MCF 10A (cell line): ENCODE data around the gene FAM83G. TPM values are rescaled to one million over a fixed set of nuclear protein-coding genes. Genes with fewer than 3 reads are reported as not detected.

Experiments
- BruUV-seq: library from RNA; stranded (reverse); fragments of 400-500 nt; replicated peaks from 2 replicates; lab custom pipeline; 2021; lab: Mats Ljungman, UMichigan
- CTCF ChIA-PET: fragments of 300-600 bp; sonication (Branson Sonifier 250); formaldehyde crosslinking; extraction: SDS; loops from one replicate; lab custom pipeline; 2021; ENCODE audit warnings: antibody characterized with exemption, inconsistent platforms; lab: Yijun Ruan, JAX
- POLR2A ChIA-PET: fragments of 300-600, 350-650 bp; sonication (Branson Sonifier 250); formaldehyde crosslinking; extraction: SDS; loops from one replicate; lab custom pipeline; 2020; ENCODE audit warnings: antibody characterized with exemption, inconsistent platforms; lab: Yijun Ruan, JAX
- DNase-seq: peaks from one replicate; pipeline ENCODE4 v3.0.0-alpha.2; 2018; ENCODE audit not compliant: unreplicated experiment
- H3K27ac Mint-ChIP-seq: one replicate; pipeline ENCODE4 v1.8.0; 2022; ENCODE audit warnings: mild to moderate bottlenecking, low read depth, mixed read lengths; ENCODE audit not compliant: unreplicated experiment
- H3K27me3 Mint-ChIP-seq: one replicate; pipeline ENCODE4 v1.8.0; 2022; ENCODE audit warnings: mixed read lengths; ENCODE audit not compliant: insufficient read depth, unreplicated experiment
- H3K36me3 Mint-ChIP-seq: one replicate; pipeline ENCODE4 v1.8.0; 2022; ENCODE audit warnings: mild to moderate bottlenecking, moderate library complexity, mixed read lengths; ENCODE audit not compliant: insufficient read depth, unreplicated experiment
- H3K4me1 Mint-ChIP-seq: one replicate; pipeline ENCODE4 v1.8.0; 2022; ENCODE audit warnings: mixed read lengths; ENCODE audit not compliant: insufficient read depth, unreplicated experiment
- H3K4me3 Mint-ChIP-seq: one replicate; pipeline ENCODE4 v1.8.0; 2022; ENCODE audit warnings: mild to moderate bottlenecking, moderate library complexity, mixed read lengths; ENCODE audit not compliant: unreplicated experiment
- H3K9me3 Mint-ChIP-seq: one replicate; pipeline ENCODE4 v1.8.0; 2022; ENCODE audit warnings: mixed read lengths; ENCODE audit not compliant: unreplicated experiment
- intact Hi-C: fragments of 100-400 bp; cut with micrococcal nuclease; formaldehyde crosslinking; loops from 2 replicates; pipeline ENCODE4 v1.14.1; 2022
- total RNA-seq: library from RNA; stranded (reverse); gene quantifications from 2 replicates; pipeline ENCODE4 v1.2.3, GENCODE V29; 2022
- TF ChIP-seq, protein P1 (sequence below): fragments of 200-600 bp; IDR thresholded peaks from one replicate; pipeline ENCODE4 v1.8.0; 2022; ENCODE audit warnings: antibody characterized with exemption, mild to moderate bottlenecking; ENCODE audit not compliant: unreplicated experiment

FAM83G gene
- total RNA-seq, 1 experiment from 2014 or later: 50.1 TPM

DNA sequence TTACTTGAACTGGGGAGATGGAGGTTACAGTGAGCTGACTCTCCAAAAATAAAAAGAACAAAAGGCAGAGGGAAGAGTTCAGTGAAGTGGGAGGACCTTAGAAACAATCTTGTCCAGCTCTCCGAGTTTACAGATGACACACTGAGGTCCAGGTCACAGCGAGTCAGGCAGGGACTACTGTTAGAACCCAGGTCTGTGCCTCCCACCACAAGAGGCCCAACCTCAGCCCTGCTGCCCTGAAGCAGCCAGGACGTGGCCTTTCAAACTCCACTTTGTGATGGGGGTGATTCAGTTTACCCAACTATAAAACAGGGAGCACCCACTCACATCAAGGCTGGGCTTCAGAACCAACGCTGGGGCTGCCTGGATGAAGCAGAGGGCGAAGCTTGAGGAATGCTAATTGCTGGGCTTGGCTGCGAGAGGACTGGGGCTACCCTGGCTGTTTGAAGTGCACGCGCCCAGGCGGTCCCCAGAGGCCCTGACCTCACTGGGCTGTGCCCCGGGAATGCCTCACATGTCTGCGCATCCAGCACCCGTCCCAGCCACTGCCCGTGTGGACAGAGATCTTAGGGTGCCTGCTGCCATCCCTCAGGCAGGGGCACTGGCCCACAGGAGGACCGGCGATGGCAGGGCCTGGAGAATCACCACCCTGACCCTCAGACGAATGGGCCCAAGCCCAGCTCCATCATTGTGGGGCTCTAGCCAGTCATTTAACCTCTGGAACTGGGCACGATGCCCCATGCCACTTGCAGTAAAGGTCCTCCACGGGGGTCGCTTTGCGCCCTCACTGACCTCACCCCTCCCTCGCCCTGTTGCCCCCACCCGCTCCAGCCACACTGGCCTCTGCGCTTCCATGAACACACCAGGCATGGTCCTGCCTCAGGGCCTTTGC lies 41.2 kb downstream of the FAM83G start:
- TF ChIP-seq, protein P1, sequence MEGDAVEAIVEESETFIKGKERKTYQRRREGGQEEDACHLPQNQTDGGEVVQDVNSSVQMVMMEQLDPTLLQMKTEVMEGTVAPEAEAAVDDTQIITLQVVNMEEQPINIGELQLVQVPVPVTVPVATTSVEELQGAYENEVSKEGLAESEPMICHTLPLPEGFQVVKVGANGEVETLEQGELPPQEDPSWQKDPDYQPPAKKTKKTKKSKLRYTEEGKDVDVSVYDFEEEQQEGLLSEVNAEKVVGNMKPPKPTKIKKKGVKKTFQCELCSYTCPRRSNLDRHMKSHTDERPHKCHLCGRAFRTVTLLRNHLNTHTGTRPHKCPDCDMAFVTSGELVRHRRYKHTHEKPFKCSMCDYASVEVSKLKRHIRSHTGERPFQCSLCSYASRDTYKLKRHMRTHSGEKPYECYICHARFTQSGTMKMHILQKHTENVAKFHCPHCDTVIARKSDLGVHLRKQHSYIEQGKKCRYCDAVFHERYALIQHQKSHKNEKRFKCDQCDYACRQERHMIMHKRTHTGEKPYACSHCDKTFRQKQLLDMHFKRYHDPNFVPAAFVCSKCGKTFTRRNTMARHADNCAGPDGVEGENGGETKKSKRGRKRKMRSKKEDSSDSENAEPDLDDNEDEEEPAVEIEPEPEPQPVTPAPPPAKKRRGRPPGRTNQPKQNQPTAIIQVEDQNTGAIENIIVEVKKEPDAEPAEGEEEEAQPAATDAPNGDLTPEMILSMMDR: no peak
- Mint-ChIP-seq H3K36me3 (no peaks in the 10 kb centered on the region), H3K27me3 (no peaks in the 10 kb centered on the region), H3K27ac (no peak overlapping the region), H3K9me3 (no peaks in the 10 kb centered on the region), H3K4me1 (peaks cover 5% of the 10 kb centered on the region), H3K4me3 (no peak overlapping the region)
- ChIA-PET CTCF (interaction anchor here (1.1 to 3.3 kb wide), 2 partner anchors 41 to 60 kb away, joined by 3 to 22 read pairs; partner anchors contain the start of gene FAM83G), POLR2A (interaction anchor here (0.8 kb wide), 1 partner anchor 41 kb away, joined by 8 read pairs; the partner anchor contains the start of gene FAM83G)
- DNase-seq: no peak
- intact Hi-C loops: no loop called here
- BruUV-seq: no TSS peak

DNA sequence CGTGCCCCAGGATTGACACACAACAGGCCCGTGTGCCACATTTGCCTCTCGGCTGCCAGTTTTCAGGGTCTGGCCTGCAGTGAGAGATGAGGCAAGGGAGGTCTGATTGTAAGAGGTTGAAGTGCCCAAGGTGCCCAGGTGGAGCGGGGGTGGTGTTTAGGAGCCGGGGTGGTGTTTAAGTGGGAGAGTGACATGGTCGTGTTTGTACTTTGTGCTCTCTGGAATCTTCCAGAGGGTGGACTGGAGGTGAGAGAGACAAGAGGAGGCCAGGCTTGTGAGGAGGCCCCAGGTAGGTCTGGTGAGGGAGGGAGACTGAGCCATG lies 42.1 kb downstream of the FAM83G start:
- no peaks in the 10 kb centered on the region for H3K9me3 Mint-ChIP-seq
- TF ChIP-seq, protein P1: no peak
- H3K4me1 Mint-ChIP-seq: peaks cover 5% of the 10 kb centered on the region
- H3K36me3 Mint-ChIP-seq: no peaks in the 10 kb centered on the region
- H3K27ac Mint-ChIP-seq: no peak overlapping the region
- ChIA-PET CTCF (interaction anchor here (1.1 to 3.3 kb wide), 3 partner anchors 42 to 61 kb away, joined by 3 to 22 read pairs (median 13); partner anchors contain the start of gene FAM83G), POLR2A (interaction anchor here (0.8 kb wide), 1 partner anchor 42 kb away, joined by 8 read pairs; the partner anchor contains the start of gene FAM83G)
- no peaks in the 10 kb centered on the region for H3K27me3 Mint-ChIP-seq
- intact Hi-C loops: no loop called here
- no peak overlapping the region for H3K4me3 Mint-ChIP-seq
- BruUV-seq: no TSS peak
- no peak for DNase-seq

DNA sequence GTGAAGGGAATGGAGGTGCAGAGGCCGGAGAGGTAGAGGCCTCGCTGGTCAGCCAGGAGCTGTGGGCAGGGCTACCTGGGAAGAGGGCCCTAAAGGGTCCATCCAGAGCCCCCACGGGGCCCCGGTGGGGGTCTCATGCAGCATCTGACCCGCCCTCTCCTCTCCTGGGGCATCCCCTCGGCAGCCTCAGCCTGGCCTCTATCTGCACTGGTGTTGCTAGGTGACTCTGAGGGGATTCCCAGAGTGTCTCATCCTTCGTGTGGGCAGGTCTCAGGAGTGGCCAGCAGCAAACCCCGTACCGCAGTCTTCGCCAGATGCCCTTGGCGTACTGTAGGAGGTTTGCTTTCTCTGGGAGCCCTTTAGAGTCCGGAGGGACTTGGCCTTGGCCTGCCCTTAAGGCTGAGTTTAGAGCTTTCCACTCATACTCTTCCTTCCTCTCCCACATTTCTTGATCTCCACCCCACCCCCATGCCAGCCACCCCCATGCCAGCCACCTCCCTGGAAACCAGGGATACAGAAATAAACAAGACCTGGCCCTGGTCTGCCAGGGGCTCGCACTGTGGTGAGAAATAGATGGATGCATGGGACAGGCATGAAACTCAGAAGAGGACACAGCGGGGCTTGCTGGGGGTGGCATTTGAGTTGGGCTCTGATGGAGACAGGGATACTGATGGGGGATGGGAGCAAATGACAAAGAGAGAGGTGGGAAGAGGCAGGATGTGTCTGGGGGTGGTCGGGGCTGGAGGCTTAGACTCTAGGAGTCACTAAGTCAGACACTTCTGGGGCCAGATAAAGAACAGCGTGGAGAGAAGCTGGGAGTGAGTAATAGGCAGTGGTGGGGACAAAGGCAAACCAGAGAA lies 42.7 kb downstream of the FAM83G start:
- TF ChIP-seq, protein P1: no peak
- peaks cover 5% of the 10 kb centered on the region for H3K4me1 Mint-ChIP-seq

More for the DNA sequence above, 42.7 kb downstream of the FAM83G start:
- DNase-seq: no peak
- Mint-ChIP-seq H3K9me3 (no peaks in the 10 kb centered on the region), H3K4me3 (no peak overlapping the region), H3K36me3 (no peaks in the 10 kb centered on the region), H3K27ac (no peak overlapping the region), H3K27me3 (no peaks in the 10 kb centered on the region)
- intact Hi-C loops: no loop called here
- CTCF ChIA-PET: interaction anchor here (0.6 to 3.3 kb wide), 30 partner anchors 8 to 699 kb away, joined by 3 to 24 read pairs (median 6); partner anchors contain the start of genes FAM83G and SLC5A10
- BruUV-seq: no TSS peak
- POLR2A ChIA-PET: interaction anchor here (0.8 to 1.6 kb wide), 2 partner anchors 8 to 43 kb away, joined by 3 to 8 read pairs; partner anchors contain the start of gene FAM83G
